Heart left ventricle (tissue), 16 donors: Measurements from ENCODE around the gene FAM98B. TPM values are rescaled to one million over a fixed set of nuclear protein-coding genes. Genes with fewer than 3 reads are reported as not detected.

ENCODE experiments used
- ATAC-seq, 4 donors: fragments of 200-7000 bp; cut with Tn5 transposase; one replicate each; pipeline ENCODE4 v1.9.1; 2020 to 2022; ENCODE audit warnings: moderate library complexity in 4 of 4, mild to moderate bottlenecking in 3 of 4, moderate number of reproducible peaks in 1 of 4
- DNase-seq, 5 donors: peaks; one replicate each; pipeline ENCODE4 v3.0.0-alpha.2; 2020
- H3K27ac ChIP-seq, 12 donors: fragments of 200-600 bp; sonication (generic) in 4 of 12; one replicate each; pipeline versions ENCODE4 v1.5.0 to v1.8.0; 2016 to 2022; ENCODE audit warnings: mild to moderate bottlenecking in 2 of 12
- H3K27me3 ChIP-seq, 9 donors: fragments of 200-600 bp; sonication (generic) in 2 of 9; one replicate each; pipeline versions ENCODE4 v1.5.1 to v1.8.0; 2016 to 2022; ENCODE audit warnings: mild to moderate bottlenecking in 3 of 9
- H3K36me3 ChIP-seq, 9 donors: fragments of 200-600 bp; sonication (generic) in 2 of 9; one replicate each; pipeline versions ENCODE4 v1.5.0 to v1.8.0; 2018 to 2022; ENCODE audit warnings: mild to moderate bottlenecking in 2 of 9
- H3K4me1 ChIP-seq, 12 donors: fragments of 200-600 bp; sonication (generic) in 4 of 12; one replicate each; pipeline versions ENCODE4 v1.5.0 to v1.8.0; 2016 to 2022; ENCODE audit warnings: mild to moderate bottlenecking in 3 of 12
- H3K4me3 ChIP-seq, 12 donors: fragments of 200-600 bp; sonication (generic) in 4 of 12; one replicate each; pipeline versions ENCODE4 v1.5.0 to v1.8.0; 2017 to 2022; ENCODE audit warnings: mild to moderate bottlenecking in 9 of 12, moderate library complexity in 4 of 12
- H3K9me3 ChIP-seq, 12 donors: fragments of 200-600 bp; sonication (generic) in 4 of 12; one replicate each; pipeline versions ENCODE4 v1.5.0 to v1.8.0; 2016 to 2022; ENCODE audit warnings: mild to moderate bottlenecking in 1 of 12
- CTCF ChIP-seq, 12 donors: fragments of 200-600 bp; sonication (generic) in 4 of 12; IDR thresholded peaks; one replicate each; pipeline versions ENCODE4 v1.5.0 to v1.8.0; 2018 to 2022; ENCODE audit warnings: antibody characterized with exemption in 12 of 12, mild to moderate bottlenecking in 5 of 12
- POLR2A ChIP-seq, 2 donors: fragments of 450-650 bp; IDR thresholded peaks; one replicate each; pipeline ENCODE4 v1.6.1; 2017; ENCODE audit warnings: antibody characterized with exemption in 2 of 2, mild to moderate bottlenecking in 2 of 2, moderate library complexity in 2 of 2
- WGBS, 4 donors: extraction: QIAGEN DNeasy Blood & Tissue Kit in 2 of 4; methylation state at CpG; one replicate each; pipeline versions ENCODE4 v1.1.5 to v1.1.7; 2013 to 2018; 5-methylcytosine and 5-hydroxymethylcytosine counted together
- intact Hi-C, 10 donors: fragments of 100-400 bp; cut with DNase I; formaldehyde crosslinking; loops; one replicate each; pipeline versions ENCODE4 v1.11.1 to v1.14.2; 2022
- long read RNA-seq, 3 donors: library from polyadenylated mRNA; unstranded; transcript quantifications; one replicate each; pipeline ENCODE4 v2.0.0, GENCODE V29; 2020 to 2021
- polyA plus RNA-seq, 2 donors: library from polyadenylated mRNA; stranded (reverse); fragments of 200-250 nt; gene quantifications; one replicate each; pipeline ENCODE4 v1.2.3, GENCODE V29; 2013
- total RNA-seq, 9 donors: library from RNA; depleted of rRNA in 2 of 9; stranded (reverse); fragments of >200 nt in 2 of 9; fragmentation: NEBNext Ultra II Directional in 3 of 9; extraction: Animal tissue kit (Norgen Biotek cat#: 25700) in 3 of 9; gene quantifications; one replicate each; pipeline versions ENCODE4 v1.1.0 to v1.2.4, GENCODE V29; 2016 to 2023
- donor health status: ischemic (EF 13 %, LVEDD 7.1; RV severe dilation, severe dysfunction).
- donor health status: healthy with polysubstance abuse.
- donor health status: DM: no; HTN: yes; CAD: no.
- donor health status: DM: no; HTN: no; CAD: no.
- donor health status: ischemic (EF 25% LVEDD 6.9; RV normal size, moderate dysfunction).
- donor health status: ischemic (EF 25% LVEDD 5.7; RV mildly dilated, moderate dysfunction).
- donor health status: healthy.
- donor health status: DM: yes; HTN: yes; CAD: no.
- donor health status: ischemic (EF 35%, LVEDD 5.7; RV mildly dilated, moderate dysfunction).
- donor health status: nonischemic (EF 11% LVEDD 7.7; RV severe dilation, severe dysfunction).
- donor health status: DM: yes; HTN: yes; CAD: no.
- donor health status: PGD.
- donor health status: ischemic (EF 29% LVEDD 5.4; RV normal size, mild dysfunction).
- donor health status: nonischemic (EF 23%, LVEDD 6.1; RV moderate dilation, normal function).

FAM98B gene
- total RNA-seq (10 to 100 TPM in 7 of 9 donors, 1 to 10 TPM in 2; 7.8 to 29.4 (median 23.3) TPM), polyA plus RNA-seq (10 to 100 TPM in 1 of 2 donors, 1 to 10 TPM in 1; 9.6 to 10.5 TPM)
- long read RNA-seq, donor 1: 0 reads
- long read RNA-seq, donor 2, partial matches to known transcripts: 0 of 3 reads
- long read RNA-seq, donor 2, other reads (novel, unspliced or antisense): 2 of 3 reads
- long read RNA-seq, donor 3, partial matches to known transcripts: 0 of 1 reads
- long read RNA-seq, donor 3, other reads (novel, unspliced or antisense): 0 of 1 reads

- 0 to 1% (median 0%) methylated on average over 34 to 49 of the region's 49 CpGs for WGBS, 4 donors
- Histone ChIP-seq H3K27me3 (no peaks in the 10 kb centered on the region), H3K4me1 (peaks cover 0 to 22% (median 16%) of the 10 kb centered on the region in 12 donors), H3K9me3 (no peaks in the 10 kb centered on the region), H3K27ac (peak within 1 kb of the TSS; percentile 54 to 98 (median 92)), H3K4me3 (peak within 1 kb of the TSS; percentile 65 to 99 (median 82)), H3K36me3 (no peaks in the 10 kb centered on the region)
- intact Hi-C loops: no loop called here
- peak; percentile 93 to 99 (median 98) for ATAC-seq
- peak; percentile 87 to 94 (median 89) for DNase-seq
- peak in 1 of 2 donors; percentile 53 for TF ChIP-seq POLR2A (IDR thresholded peaks at IDR 0.05)
- peak in 1 of 12 donors; percentile 11 for TF ChIP-seq CTCF (IDR thresholded peaks at IDR 0.05)
Observed at GRCh38 chr15:38453971-38454695, at the start of gene FAM98B. FAM98B (plus strand) TSS chr15:38454127; CDS start chr15:38454162, 35 bp downstream.

GRCh38 chr15:38406436-38406835, 47.5 kb upstream of the FAM98B start:
- Histone ChIP-seq H3K36me3 (no peaks in the 10 kb centered on the region), H3K4me1 (peaks cover 0 to 4% (median 0%) of the 10 kb centered on the region in 12 donors), H3K27ac (no peak overlapping the region), H3K4me3 (no peak overlapping the region), H3K27me3 (no peaks in the 10 kb centered on the region), H3K9me3 (no peaks in the 10 kb centered on the region)
- WGBS, 4 donors: 62 to 72% (median 65%) methylated on average over 7 of the region's 7 CpGs
- TF ChIP-seq CTCF (IDR thresholded peaks at IDR 0.05) (no peak), POLR2A (IDR thresholded peaks at IDR 0.05) (no peak)
- DNase-seq (peak in 1 of 5 donors; percentile 29), ATAC-seq (no peak)
- intact Hi-C loops: no loop called here

- H3K27ac ChIP-seq: no peak overlapping the region
- H3K9me3 ChIP-seq: no peaks in the 10 kb centered on the region
- DNase-seq (no peak), ATAC-seq (no peak)
- H3K27me3 ChIP-seq: no peaks in the 10 kb centered on the region
- TF ChIP-seq CTCF (IDR thresholded peaks at IDR 0.05) (no peak), POLR2A (IDR thresholded peaks at IDR 0.05) (no peak)
- intact Hi-C loops: no loop called here
- 89 to 91% (median 90%) methylated on average over 4 of the region's 4 CpGs for WGBS, 4 donors
- peaks cover 0 to 20% (median 0%) of the 10 kb centered on the region in 12 donors for H3K4me1 ChIP-seq
- H3K4me3 ChIP-seq: no peak overlapping the region
- H3K36me3 ChIP-seq: no peaks in the 10 kb centered on the region
Observed at GRCh38 chr15:38408576-38408975, 45.4 kb upstream of the FAM98B start.

- Histone ChIP-seq H3K27ac (peak overlapping the region in 7 of 12 donors; percentile 6 to 78 (median 26)), H3K4me1 (peaks cover 0 to 20% (median 0%) of the 10 kb centered on the region in 12 donors), H3K9me3 (no peaks in the 10 kb centered on the region), H3K4me3 (peak overlapping the region in 1 of 12 donors; percentile 8), H3K36me3 (no peaks in the 10 kb centered on the region), H3K27me3 (no peaks in the 10 kb centered on the region)
- ATAC-seq: peak in 3 of 4 donors; percentile 20 to 41 (median 41)
- WGBS, 4 donors: 47 to 54% (median 52%) methylated on average over 3 of the region's 3 CpGs
- intact Hi-C loops: loop anchor here in 9 of 10 donors (2.0 to 10.0 kb wide), 6 partner anchors 57 to 417 kb away; no protein-coding TSS in a partner anchor
- TF ChIP-seq POLR2A (IDR thresholded peaks at IDR 0.05) (no peak), CTCF (IDR thresholded peaks at IDR 0.05) (no peak)
- no peak for DNase-seq
Observed at GRCh38 chr15:38411902-38412301, 42.0 kb upstream of the FAM98B start.
